Posterior vena cava (tissue), 2 donors: Measurements from ENCODE around the gene CDK3. TPM values are rescaled to one million over a fixed set of nuclear protein-coding genes. Genes with fewer than 3 reads are reported as not detected.

ENCODE experiments used
- DNase-seq: peaks from one replicate; pipeline ENCODE4 v3.0.0-alpha.2; 2020; ENCODE audit warnings: low spot score
- intact Hi-C, 2 donors: fragments of 100-400 bp; cut with DNase I; formaldehyde crosslinking; loops; one replicate each; pipeline versions ENCODE4 v1.14.1 to v1.14.2; 2022 to 2023
- total RNA-seq, 2 donors: library from RNA; stranded (reverse); fragmentation: NEBNext Ultra II Directional; extraction: Animal tissue kit (Norgen Biotek cat#: 25700); gene quantifications; one replicate each; pipeline ENCODE4 v1.2.1, GENCODE V29; 2021
- donor health status: DM: yes; HTN: yes; CAD: no.
- donor health status: DM: yes; HTN: yes; CAD: no.

CDK3 gene
- total RNA-seq, 2 donors from 2014 or later = 2.9 to 4.9 TPM

DNA sequence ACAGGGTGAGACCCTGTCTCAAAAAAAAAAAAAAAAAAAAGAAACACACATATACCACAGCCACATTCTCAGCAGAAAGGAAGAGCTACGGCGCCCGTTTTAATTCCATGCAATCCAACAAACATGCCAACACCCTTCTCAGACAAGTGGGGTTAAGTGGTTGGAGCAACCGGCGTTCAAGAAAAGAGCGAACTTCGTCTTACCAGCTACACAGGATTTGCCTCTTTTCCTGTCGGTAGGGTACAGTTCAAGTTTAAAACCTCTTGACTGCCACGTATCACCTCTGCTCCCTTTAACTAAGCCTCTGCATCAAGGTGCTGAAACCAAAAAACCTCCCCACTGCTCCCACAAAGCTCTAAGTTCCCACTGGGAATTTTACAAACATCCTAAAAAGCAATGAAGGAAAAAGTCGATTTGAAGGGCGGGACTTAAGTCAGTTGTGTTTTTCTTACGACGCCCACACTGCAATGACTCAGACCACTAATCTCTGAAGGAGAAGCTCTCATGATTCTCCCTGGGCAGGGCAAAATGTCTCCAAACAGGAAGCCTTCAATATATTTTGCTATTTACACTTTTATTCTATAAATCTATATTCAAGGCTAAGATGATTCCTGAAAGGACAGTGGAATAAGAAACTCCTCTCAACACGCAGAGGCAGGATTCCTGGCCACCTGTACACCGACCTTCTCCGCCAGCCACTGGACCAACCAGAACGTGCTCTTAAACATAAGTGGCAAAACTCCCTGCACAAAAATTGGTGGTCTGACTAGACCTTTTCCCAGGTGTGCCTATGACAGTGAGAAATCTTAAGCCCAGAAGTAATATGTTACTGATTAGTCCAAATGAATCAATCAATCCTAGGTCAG is 52.8 kb downstream of the CDK3 start:
- DNase-seq = no peak
- intact Hi-C loops = no loop called here

DNA sequence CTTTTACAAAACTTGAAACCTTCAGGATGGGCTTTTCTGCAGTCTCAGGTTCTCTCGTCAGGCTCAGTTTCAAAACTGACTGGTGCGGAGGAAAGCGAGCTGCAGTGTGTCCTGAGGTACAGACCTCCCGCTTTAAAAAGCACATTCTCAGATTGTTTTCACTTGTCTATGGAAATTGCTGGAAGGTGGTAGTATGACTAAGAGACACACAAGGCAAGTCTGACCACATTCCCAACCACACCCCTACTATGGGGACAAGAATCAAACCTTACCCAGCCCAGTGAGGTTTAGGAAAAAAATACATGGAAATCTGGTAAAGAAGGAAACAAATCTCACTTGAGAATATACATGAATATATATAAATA is 53.4 kb downstream of the CDK3 start:
- DNase-seq = no peak
- intact Hi-C loops = no loop called here

Other genes with a start within 250 kb of the CDK3 start
- 10 to 100 TPM; 21.0 to 27.6 TPM for gene GALK1, start 235.7 kb upstream of the CDK3 start, total RNA-seq
- 10 to 100 TPM; 23.3 to 32.9 TPM for gene UNK, start 216.0 kb upstream of the CDK3 start, total RNA-seq
- 10 to 100 TPM in 1 of 2 donors, 1 to 10 TPM in 1; 7.3 to 15.1 TPM for gene UNC13D, start 156.5 kb upstream of the CDK3 start, total RNA-seq
- gene WBP2, start 145.5 kb upstream of the CDK3 start, total RNA-seq = 100 to 1,000 TPM in 1 of 2 donors, 10 to 100 TPM in 1; 75.8 to 111 TPM
- gene TRIM47, start 122.3 kb upstream of the CDK3 start, total RNA-seq = 10 to 100 TPM; 60.8 to 70.9 TPM
- 10 to 100 TPM; 12.8 to 15.7 TPM for gene TRIM65, start 103.9 kb upstream of the CDK3 start, total RNA-seq
- 10 to 100 TPM; 49.3 to 55.5 TPM for gene MRPL38, start 96.0 kb upstream of the CDK3 start, total RNA-seq
- 1 to 10 TPM; 4.5 to 6.8 TPM for gene FBF1, start 59.8 kb upstream of the CDK3 start, total RNA-seq
- gene ACOX1, start 21.7 kb upstream of the CDK3 start, total RNA-seq = 10 to 100 TPM; 45.2 to 46.2 TPM
- 10 to 100 TPM; 11.1 to 12.7 TPM for gene TEN1, start 21.6 kb upstream of the CDK3 start, total RNA-seq
- gene EVPL, start 26.5 kb downstream of the CDK3 start, total RNA-seq = 1 to 10 TPM in 1 of 2 donors, under 1 TPM in 1; 0.33 to 1.3 TPM
- gene SRP68, start 71.7 kb downstream of the CDK3 start, total RNA-seq = 10 to 100 TPM; 45.3 to 49.1 TPM
- not detected for gene GALR2, start 73.9 kb downstream of the CDK3 start, total RNA-seq
- gene ZACN, start 78.3 kb downstream of the CDK3 start, total RNA-seq = not detected
- gene EXOC7, start 102.9 kb downstream of the CDK3 start, total RNA-seq = 10 to 100 TPM; 94.5 to 98.2 TPM
- not detected for gene FOXJ1, start 140.4 kb downstream of the CDK3 start, total RNA-seq
- gene RNF157, start 239.6 kb downstream of the CDK3 start, total RNA-seq = 1 to 10 TPM; 1.9 TPM